BJ (cell line): ENCODE results near the gene CAMK1G. TPM values are rescaled to one million over a fixed set of nuclear protein-coding genes. Genes with fewer than 3 reads are reported as not detected.

Experiments used
- CTCF ChIA-PET: fragments of 350-600 bp; formaldehyde crosslinking; extraction: SDS; loops from one replicate; lab custom pipeline; 2021; ENCODE audit warnings: antibody characterized with exemption, inconsistent platforms; lab: Yijun Ruan, JAX
- POLR2A ChIA-PET: fragments of 300-600 bp; sonication (Branson Sonifier 250); formaldehyde crosslinking; extraction: SDS; loops from one replicate; lab custom pipeline; 2021; ENCODE audit warnings: antibody characterized with exemption; lab: Charles Lee
- DNase-seq: peaks from one replicate; pipeline ENCODE4 v3.0.0-alpha.2; 2011; ENCODE audit warnings: low read depth
- H3K27me3 ChIP-seq: 2 replicates; pipeline ENCODE4 v1.6.0; 2011; ENCODE audit warnings: low read length; ENCODE audit not compliant: control insufficient read depth, insufficient read depth
- H3K36me3 ChIP-seq: 2 replicates; pipeline ENCODE4 v1.5.1; 2011; ENCODE audit warnings: low read length; ENCODE audit not compliant: control insufficient read depth, insufficient read depth
- H3K4me3 ChIP-seq: 2 replicates; pipeline ENCODE4 v1.5.1; 2011; ENCODE audit warnings: low read depth, mild to moderate bottlenecking, control low read depth, low read length
- CTCF ChIP-seq: IDR thresholded peaks from 2 replicates; pipeline ENCODE4 v1.5.1; 2011; ENCODE audit warnings: low read depth, mild to moderate bottlenecking, control low read depth, inconsistent platforms, low read length, moderate library complexity; ENCODE audit not compliant: insufficient read depth
- polyA plus RNA-seq: library from polyadenylated mRNA; depleted of rRNA; stranded (reverse); fragments of >200 nt; gene quantifications from 2 replicates; pipeline ENCODE4 v1.2.3, GENCODE V29; 2011

Gene CAMK1G
- polyA plus RNA-seq, 1 experiment, result 1.5 TPM

GRCh38 chr1:209585197-209585596 lies 1.7 kb downstream of the CAMK1G start:
- H3K27me3 ChIP-seq, result no peaks in the 10 kb centered on the region
- TF ChIP-seq CTCF, result no peak
- POLR2A ChIA-PET, result no interaction called here
- DNase-seq, result no peak
- no peaks in the 10 kb centered on the region for H3K36me3 ChIP-seq
- no peak overlapping the region for H3K4me3 ChIP-seq
- CTCF ChIA-PET, result interaction anchor here (0.9 to 5.1 kb wide), 7 partner anchors 9 to 164 kb away, joined by 3 to 37 read pairs (median 6); partner anchors contain the start of gene HSD11B1

- Histone ChIP-seq H3K4me3 (no peak overlapping the region), H3K27me3 (no peaks in the 10 kb centered on the region), H3K36me3 (no peaks in the 10 kb centered on the region)
- DNase-seq, result no peak
- ChIA-PET CTCF (interaction anchor here (0.9 to 5.1 kb wide), 9 partner anchors 9 to 163 kb away, joined by 3 to 37 read pairs (median 4); partner anchors contain the start of gene HSD11B1), POLR2A (no interaction called here)
- peak; percentile 18; the same call in 1 of the 2 replicates for TF ChIP-seq CTCF
Measured at GRCh38 chr1:209585672-209586071, 2.2 kb downstream of the CAMK1G start.

GRCh38 chr1:209586221-209586740 lies 2.8 kb downstream of the CAMK1G start:
- Histone ChIP-seq H3K36me3 (no peaks in the 10 kb centered on the region), H3K27me3 (no peaks in the 10 kb centered on the region), H3K4me3 (no peak overlapping the region)
- DNase-seq, result no peak
- CTCF ChIA-PET, result interaction anchor here (0.7 to 5.1 kb wide), 9 partner anchors 10 to 163 kb away, joined by 3 to 37 read pairs (median 4); partner anchors contain the start of gene HSD11B1
- no peak for TF ChIP-seq CTCF
- POLR2A ChIA-PET, result no interaction called here

GRCh38 chr1:209587789-209588188 lies 4.3 kb downstream of the CAMK1G start:
- CTCF ChIA-PET, result interaction anchor here (0.9 to 5.0 kb wide), 4 partner anchors 12 to 117 kb away, joined by 3 to 23 read pairs (median 5); partner anchors contain the start of gene HSD11B1
- POLR2A ChIA-PET, result no interaction called here
- no peak for TF ChIP-seq CTCF
- Histone ChIP-seq H3K27me3 (no peaks in the 10 kb centered on the region), H3K4me3 (no peak overlapping the region), H3K36me3 (no peaks in the 10 kb centered on the region)
- DNase-seq, result no peak

GRCh38 chr1:209589440-209589839 lies 5.9 kb downstream of the CAMK1G start:
- CTCF ChIA-PET, result interaction anchor here (1.1 to 5.0 kb wide), 10 partner anchors 10 to 109 kb away, joined by 3 to 23 read pairs (median 4); no protein-coding TSS in a partner anchor
- no peak for TF ChIP-seq CTCF
- no peak overlapping the region for H3K4me3 ChIP-seq
- POLR2A ChIA-PET, result no interaction called here
- no peaks in the 10 kb centered on the region for H3K27me3 ChIP-seq
- H3K36me3 ChIP-seq, result no peaks in the 10 kb centered on the region
- DNase-seq, result no peak
